ENCODE data around the gene PTGFRN.

GRCh38 chr1:116877141-116877818 lies 32.4 kb upstream of the PTGFRN start:
- TF ChIP-seq CTCF (IDR thresholded peaks at IDR 0.05; ENCODE audit: control extremely low read depth in 1 of 3, insufficient read depth in 1 of 3, low read depth in 1 of 3, low read length in 3 of 3), result no peak
- TF ChIP-seq JUN (IDR thresholded peaks at IDR 0.05; ENCODE audit: low read depth, low read length), result no peak
- no peak for TF ChIP-seq EP300 (IDR thresholded peaks at IDR 0.05; ENCODE audit: borderline replicate concordance in 1 of 2, low read depth in 2 of 2, low read length in 2 of 2)
- TF ChIP-seq EZH2 (IDR thresholded peaks at IDR 0.05; ENCODE audit: low read depth, low read length, severe bottlenecking), result no peak

Measured in H1 (cell line).